22Rv1 (cell line): ENCODE measurements around the gene CMSS1.

Source experiments
- H3K27ac ChIP-seq: fragments of 450-650 bp; 2 replicates; pipeline ENCODE4 v1.5.1; 2017
- CTCF ChIP-seq: fragments of 450-650 bp; IDR thresholded peaks from 2 replicates; pipeline ENCODE4 v1.5.1; 2017; ENCODE audit warnings: mild to moderate bottlenecking
- ZFX ChIP-seq: fragments of 450-650 bp; IDR thresholded peaks from 2 replicates; pipeline ENCODE4 v1.6.1; 2017; ENCODE audit warnings: antibody characterized with exemption, borderline replicate concordance

CMSS1 gene

DNA sequence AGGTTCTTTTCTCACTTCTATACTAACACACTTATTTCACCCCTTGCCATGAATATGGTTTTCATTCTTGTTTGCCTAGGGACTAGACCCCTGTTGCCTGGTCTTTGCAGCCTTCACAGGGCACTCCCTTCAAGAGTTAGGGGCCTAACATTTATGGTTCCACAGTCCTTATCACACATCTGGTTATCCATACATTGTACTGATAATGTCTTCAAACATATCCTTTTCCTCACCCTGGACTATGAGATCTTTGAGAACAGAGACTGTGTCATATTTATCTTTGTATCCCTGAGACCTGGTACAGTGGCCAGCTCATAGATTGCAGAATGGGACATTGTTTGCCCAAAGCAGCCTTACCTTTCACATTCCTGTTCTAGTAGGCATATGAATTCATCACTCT lies 106.2 kb downstream of the CMSS1 start:
- no peak for TF ChIP-seq ZFX
- no peak for TF ChIP-seq CTCF
- H3K27ac ChIP-seq = no peak overlapping the region

GRCh38 chr3:99925584-99926230 lies 108.0 kb downstream of the CMSS1 start:
- no peak overlapping the region for H3K27ac ChIP-seq
- TF ChIP-seq ZFX (no peak), CTCF (no peak)

DNA sequence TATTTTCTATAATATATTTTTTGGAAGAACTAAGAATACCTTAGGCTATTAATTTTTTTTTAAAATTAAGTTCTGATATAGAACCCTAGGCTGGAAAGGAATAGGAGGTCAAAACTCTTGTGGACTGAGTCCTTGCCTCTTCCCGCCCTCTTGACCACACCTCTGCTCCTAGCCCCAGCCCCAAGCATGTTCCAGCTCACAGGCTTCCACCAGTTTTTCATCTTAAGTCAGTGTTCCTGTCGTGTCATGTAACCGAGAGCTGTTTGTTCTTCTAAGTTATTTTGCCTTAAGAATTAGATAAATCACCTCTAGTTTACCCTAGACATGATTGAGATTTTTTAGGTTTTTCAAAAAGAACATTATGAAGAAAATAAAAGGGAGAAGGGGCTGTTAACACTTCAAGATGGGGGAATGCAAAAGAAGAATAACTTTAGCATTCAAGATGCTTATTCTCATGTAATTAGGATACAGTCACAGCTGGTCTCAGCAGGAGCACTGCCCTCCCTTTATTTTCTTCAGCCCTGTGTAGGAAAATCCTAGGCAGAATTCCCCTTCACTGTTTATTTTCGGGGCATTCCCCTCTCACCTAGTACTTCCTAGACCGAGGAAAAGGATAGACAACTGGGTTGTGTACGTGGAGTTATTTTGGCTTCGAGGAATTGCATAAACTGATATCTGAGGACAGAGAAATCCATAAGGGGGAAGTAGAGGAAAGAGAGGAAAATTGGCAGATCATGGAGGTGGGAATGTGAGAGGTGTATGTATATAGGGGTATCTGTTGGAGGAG lies 110.2 kb downstream of the CMSS1 start:
- TF ChIP-seq CTCF = no peak
- TF ChIP-seq ZFX = no peak

DNA sequence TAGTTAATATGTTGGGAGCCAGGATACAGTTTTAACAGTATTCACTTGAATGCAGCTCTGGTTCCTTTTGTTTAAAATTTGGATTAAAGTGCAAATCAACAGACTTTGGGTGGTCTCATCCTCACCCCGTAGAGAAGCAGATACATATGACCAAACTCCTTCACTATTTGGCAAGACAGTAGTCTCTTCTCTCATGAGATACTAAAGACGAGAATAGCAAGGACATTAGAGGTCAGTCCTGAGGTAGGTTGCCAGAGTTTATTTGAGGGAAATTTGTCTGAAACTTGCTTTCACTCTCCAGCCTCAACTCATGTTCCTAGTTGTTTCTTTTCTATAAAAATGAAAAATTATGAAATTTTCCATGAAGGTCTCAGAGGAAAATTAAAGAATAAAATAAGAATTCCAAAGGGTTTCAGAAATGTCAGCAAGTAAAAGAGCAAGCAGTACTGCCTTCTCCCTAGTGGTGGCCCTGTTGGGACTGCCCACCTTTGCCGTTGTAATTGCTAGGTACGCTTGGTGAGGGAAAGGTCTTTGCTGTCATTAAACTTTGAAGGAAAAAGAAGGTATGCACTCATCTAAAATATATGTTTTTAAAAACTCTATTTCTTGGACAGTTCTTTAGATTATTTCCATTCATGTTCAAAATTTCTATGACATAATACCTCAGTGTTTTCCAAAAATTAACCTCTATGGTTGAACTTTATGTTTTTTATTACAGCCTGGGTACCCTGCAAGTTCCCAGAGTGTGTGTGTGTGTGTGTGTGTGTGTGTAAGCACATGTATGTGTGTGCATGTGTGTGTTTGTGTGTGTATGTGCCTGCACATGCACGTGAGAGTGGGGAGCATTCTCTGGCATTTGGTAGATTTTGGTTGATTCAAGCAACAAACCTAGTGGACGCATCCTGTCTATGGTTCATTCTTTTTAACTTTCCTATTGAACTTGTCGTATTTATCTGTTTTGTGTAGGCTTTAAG lies 111.4 kb downstream of the CMSS1 start:
- no peak overlapping the region for H3K27ac ChIP-seq
- no peak for TF ChIP-seq CTCF
- TF ChIP-seq ZFX = no peak

More for the DNA sequence above, 110.2 kb downstream of the CMSS1 start:
- H3K27ac ChIP-seq = no peak overlapping the region

- TF ChIP-seq ZFX (no peak), CTCF (no peak)
- no peak overlapping the region for H3K27ac ChIP-seq
Measured at GRCh38 chr3:99929745-99930139, 112.1 kb downstream of the CMSS1 start.

- TF ChIP-seq CTCF = no peak
- no peak for TF ChIP-seq ZFX
- no peak overlapping the region for H3K27ac ChIP-seq
Measured at GRCh38 chr3:99931059-99931458, 113.4 kb downstream of the CMSS1 start.
